Measurements from ENCODE around the gene DYNC1H1. TPM values are rescaled to one million over a fixed set of nuclear protein-coding genes. Genes with fewer than 3 reads are reported as not detected.

DYNC1H1 gene
- total and polyA plus RNA-seq, 2 donors (not counting 1 experiment from before 2014, with no cell fraction given): 73.2 to 257 TPM

GRCh38 chr14:102008891-102009290 is 44.5 kb downstream of the DYNC1H1 start:
- H3K4me3 Mint-ChIP-seq: no peak overlapping the region
- TF ChIP-seq CTCF (IDR thresholded peaks at IDR 0.05): no peak
- TF ChIP-seq EZH2 (IDR thresholded peaks at IDR 0.05; ENCODE audit: borderline replicate concordance, insufficient read depth, low read depth, low read length, poor library complexity, severe bottlenecking): no peak
- no peaks in the 10 kb centered on the region for H3K27me3 Mint-ChIP-seq
- intact Hi-C loops (cut with micrococcal nuclease): no loop called here
- CTCF ChIA-PET: no interaction called here
- POLR2A ChIA-PET: no interaction called here
- ATAC-seq (ENCODE audit: low read depth) (no peak), DNase-seq (no peak)
- Histone ChIP-seq H3K36me3 (replicated peaks in 1 of 2; ENCODE audit: control extremely low read depth in 1 of 2, control insufficient read depth in 1 of 2, extremely low read depth in 1 of 2, insufficient read depth in 2 of 2, low read length in 1 of 2) (peaks cover 8 to 96% of the 10 kb centered on the region in 2 experiments), H3K9ac (ENCODE audit: low read length) (no peak overlapping the region), H3K79me2 (ENCODE audit: control insufficient read depth, insufficient read depth, low read length) (no peaks in the 10 kb centered on the region), H3K4me3 (ENCODE audit: control extremely low read depth in 1 of 5, extremely low read depth in 1 of 5, insufficient read depth in 1 of 5, low read depth in 2 of 5, low read length in 4 of 5) (no peak overlapping the region), H3K9me3 (ENCODE audit: control extremely low read depth in 1 of 3, control insufficient read depth in 2 of 3, insufficient read depth in 1 of 3, low read length in 2 of 3) (no peaks in the 10 kb centered on the region), H3K4me2 (replicated peaks; ENCODE audit: low read depth, low read length, poor library complexity, severe bottlenecking) (no peak overlapping the region), H3K27me3 (replicated peaks in 1 of 4; ENCODE audit: control extremely low read depth in 1 of 4, control insufficient read depth in 3 of 4, insufficient read depth in 4 of 4, low read length in 3 of 4) (no peaks in the 10 kb centered on the region), H3K4me1 (ENCODE audit: control insufficient read depth in 2 of 2, insufficient read depth in 2 of 2, low read length in 2 of 2) (no peaks in the 10 kb centered on the region), H2AFZ (ENCODE audit: insufficient read depth, low read depth, low read length, poor library complexity, severe bottlenecking) (no peak overlapping the region), H4K20me1 (ENCODE audit: control insufficient read depth, insufficient read depth, low read length, poor library complexity, severe bottlenecking) (no peaks in the 10 kb centered on the region), H3K27ac (ENCODE audit: low read length in 2 of 2) (no peak overlapping the region)
- H3K4me1 Mint-ChIP-seq: no peaks in the 10 kb centered on the region
- no peak overlapping the region for H3K27ac Mint-ChIP-seq
- H3K9me3 Mint-ChIP-seq (ENCODE audit: insufficient read depth): no peaks in the 10 kb centered on the region
- 97% methylated on average over 4 of the region's 8 CpGs for WGBS (ENCODE audit: insufficient coverage)

- Histone ChIP-seq H3K4me1 (ENCODE audit: control insufficient read depth in 2 of 2, insufficient read depth in 2 of 2, low read length in 2 of 2) (no peaks in the 10 kb centered on the region), H3K27me3 (replicated peaks in 1 of 4; ENCODE audit: control extremely low read depth in 1 of 4, control insufficient read depth in 3 of 4, insufficient read depth in 4 of 4, low read length in 3 of 4) (no peaks in the 10 kb centered on the region), H4K20me1 (ENCODE audit: control insufficient read depth, insufficient read depth, low read length, poor library complexity, severe bottlenecking) (no peaks in the 10 kb centered on the region), H3K79me2 (ENCODE audit: control insufficient read depth, insufficient read depth, low read length) (no peaks in the 10 kb centered on the region), H3K4me3 (ENCODE audit: control extremely low read depth in 1 of 5, extremely low read depth in 1 of 5, insufficient read depth in 1 of 5, low read depth in 2 of 5, low read length in 4 of 5) (no peak overlapping the region), H3K36me3 (replicated peaks in 1 of 2; ENCODE audit: control extremely low read depth in 1 of 2, control insufficient read depth in 1 of 2, extremely low read depth in 1 of 2, insufficient read depth in 2 of 2, low read length in 1 of 2) (peaks cover 1 to 95% of the 10 kb centered on the region in 2 experiments), H3K9ac (ENCODE audit: low read length) (no peak overlapping the region), H3K9me3 (ENCODE audit: control extremely low read depth in 1 of 3, control insufficient read depth in 2 of 3, insufficient read depth in 1 of 3, low read length in 2 of 3) (no peaks in the 10 kb centered on the region), H3K4me2 (replicated peaks; ENCODE audit: low read depth, low read length, poor library complexity, severe bottlenecking) (no peak overlapping the region), H2AFZ (ENCODE audit: insufficient read depth, low read depth, low read length, poor library complexity, severe bottlenecking) (no peak overlapping the region), H3K27ac (ENCODE audit: low read length in 2 of 2) (no peak overlapping the region)
- no peak for TF ChIP-seq EZH2 (IDR thresholded peaks at IDR 0.05; ENCODE audit: borderline replicate concordance, insufficient read depth, low read depth, low read length, poor library complexity, severe bottlenecking)
- no peak for TF ChIP-seq CTCF (IDR thresholded peaks at IDR 0.05)
- ChIA-PET POLR2A (no interaction called here), CTCF (interaction anchor here (1.6 kb wide), 1 partner anchor 10 kb away, joined by 6 read pairs; no protein-coding TSS in a partner anchor)
- ATAC-seq (ENCODE audit: low read depth) (no peak), DNase-seq (no peak)
- H3K27me3 Mint-ChIP-seq: no peaks in the 10 kb centered on the region
- H3K9me3 Mint-ChIP-seq (ENCODE audit: insufficient read depth): no peaks in the 10 kb centered on the region
- WGBS (ENCODE audit: insufficient coverage): 93% methylated on average over 7 of the region's 8 CpGs
- intact Hi-C loops (cut with micrococcal nuclease): no loop called here
- H3K4me3 Mint-ChIP-seq: no peak overlapping the region
- no peaks in the 10 kb centered on the region for H3K4me1 Mint-ChIP-seq
- H3K27ac Mint-ChIP-seq: no peak overlapping the region
These were observed 47.3 kb downstream of the DYNC1H1 start for GRCh38 chr14:102011631-102012030.
